ENCODE data around the gene LASP1NB.

DNA sequence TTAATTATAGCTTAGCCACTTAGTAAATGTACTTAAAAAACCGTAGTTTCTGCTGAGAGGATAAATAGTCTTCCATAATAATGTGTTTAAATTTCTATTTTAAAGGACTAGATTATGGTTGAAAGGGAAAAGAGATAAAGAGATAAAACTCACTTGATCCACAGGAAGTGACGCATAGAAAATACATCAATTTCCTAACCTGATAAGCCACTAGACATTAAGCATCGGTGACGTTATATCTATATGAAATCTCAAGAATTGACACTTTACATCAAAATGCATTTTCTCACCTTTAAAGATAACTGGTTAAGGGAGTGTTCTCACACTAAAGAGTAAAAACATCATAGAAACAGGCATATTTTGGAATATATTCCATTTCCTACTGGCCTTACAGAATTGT lies 36.0 kb downstream of the LASP1NB start:
- no peak for TF ChIP-seq TOX (CRISPR knock-in tag; IDR thresholded peaks at IDR 0.05; ENCODE audit: borderline replicate concordance)
- no peak for TF ChIP-seq ZFP3 (CRISPR knock-in tag; IDR thresholded peaks at IDR 0.05)
- TF ChIP-seq, protein P1, sequence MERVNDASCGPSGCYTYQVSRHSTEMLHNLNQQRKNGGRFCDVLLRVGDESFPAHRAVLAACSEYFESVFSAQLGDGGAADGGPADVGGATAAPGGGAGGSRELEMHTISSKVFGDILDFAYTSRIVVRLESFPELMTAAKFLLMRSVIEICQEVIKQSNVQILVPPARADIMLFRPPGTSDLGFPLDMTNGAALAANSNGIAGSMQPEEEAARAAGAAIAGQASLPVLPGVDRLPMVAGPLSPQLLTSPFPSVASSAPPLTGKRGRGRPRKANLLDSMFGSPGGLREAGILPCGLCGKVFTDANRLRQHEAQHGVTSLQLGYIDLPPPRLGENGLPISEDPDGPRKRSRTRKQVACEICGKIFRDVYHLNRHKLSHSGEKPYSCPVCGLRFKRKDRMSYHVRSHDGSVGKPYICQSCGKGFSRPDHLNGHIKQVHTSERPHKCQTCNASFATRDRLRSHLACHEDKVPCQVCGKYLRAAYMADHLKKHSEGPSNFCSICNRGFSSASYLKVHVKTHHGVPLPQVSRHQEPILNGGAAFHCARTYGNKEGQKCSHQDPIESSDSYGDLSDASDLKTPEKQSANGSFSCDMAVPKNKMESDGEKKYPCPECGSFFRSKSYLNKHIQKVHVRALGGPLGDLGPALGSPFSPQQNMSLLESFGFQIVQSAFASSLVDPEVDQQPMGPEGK (CRISPR knock-in tag; IDR thresholded peaks at IDR 0.05; ENCODE audit: borderline replicate concordance) = no peak
- no peak for TF ChIP-seq RARB (CRISPR knock-in tag; IDR thresholded peaks at IDR 0.05)
- no peak for TF ChIP-seq GLIS3 (CRISPR knock-in tag; IDR thresholded peaks at IDR 0.05)
- no peak for TF ChIP-seq ZFP30 (CRISPR knock-in tag; IDR thresholded peaks at IDR 0.05)
- TF ChIP-seq, protein P2, sequence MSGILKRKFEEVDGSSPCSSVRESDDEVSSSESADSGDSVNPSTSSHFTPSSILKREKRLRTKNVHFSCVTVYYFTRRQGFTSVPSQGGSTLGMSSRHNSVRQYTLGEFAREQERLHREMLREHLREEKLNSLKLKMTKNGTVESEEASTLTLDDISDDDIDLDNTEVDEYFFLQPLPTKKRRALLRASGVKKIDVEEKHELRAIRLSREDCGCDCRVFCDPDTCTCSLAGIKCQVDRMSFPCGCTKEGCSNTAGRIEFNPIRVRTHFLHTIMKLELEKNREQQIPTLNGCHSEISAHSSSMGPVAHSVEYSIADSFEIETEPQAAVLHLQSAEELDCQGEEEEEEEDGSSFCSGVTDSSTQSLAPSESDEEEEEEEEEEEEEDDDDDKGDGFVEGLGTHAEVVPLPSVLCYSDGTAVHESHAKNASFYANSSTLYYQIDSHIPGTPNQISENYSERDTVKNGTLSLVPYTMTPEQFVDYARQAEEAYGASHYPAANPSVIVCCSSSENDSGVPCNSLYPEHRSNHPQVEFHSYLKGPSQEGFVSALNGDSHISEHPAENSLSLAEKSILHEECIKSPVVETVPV (CRISPR knock-in tag; IDR thresholded peaks at IDR 0.05) = no peak
- TF ChIP-seq, protein P3, sequence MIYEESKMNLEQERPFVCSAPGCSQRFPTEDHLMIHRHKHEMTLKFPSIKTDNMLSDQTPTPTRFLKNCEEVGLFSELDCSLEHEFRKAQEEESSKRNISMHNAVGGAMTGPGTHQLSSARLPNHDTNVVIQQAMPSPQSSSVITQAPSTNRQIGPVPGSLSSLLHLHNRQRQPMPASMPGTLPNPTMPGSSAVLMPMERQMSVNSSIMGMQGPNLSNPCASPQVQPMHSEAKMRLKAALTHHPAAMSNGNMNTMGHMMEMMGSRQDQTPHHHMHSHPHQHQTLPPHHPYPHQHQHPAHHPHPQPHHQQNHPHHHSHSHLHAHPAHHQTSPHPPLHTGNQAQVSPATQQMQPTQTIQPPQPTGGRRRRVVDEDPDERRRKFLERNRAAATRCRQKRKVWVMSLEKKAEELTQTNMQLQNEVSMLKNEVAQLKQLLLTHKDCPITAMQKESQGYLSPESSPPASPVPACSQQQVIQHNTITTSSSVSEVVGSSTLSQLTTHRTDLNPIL (CRISPR knock-in tag; IDR thresholded peaks at IDR 0.05; ENCODE audit: low read depth) = no peak
- TF ChIP-seq ZNF8 (CRISPR knock-in tag; IDR thresholded peaks at IDR 0.05) = no peak
- no peak for TF ChIP-seq ARNTL (CRISPR knock-in tag; IDR thresholded peaks at IDR 0.05; ENCODE audit: borderline replicate concordance, low read depth)
- no peak for TF ChIP-seq SNAI2 (CRISPR knock-in tag; IDR thresholded peaks at IDR 0.05)
- TF ChIP-seq, protein P4, sequence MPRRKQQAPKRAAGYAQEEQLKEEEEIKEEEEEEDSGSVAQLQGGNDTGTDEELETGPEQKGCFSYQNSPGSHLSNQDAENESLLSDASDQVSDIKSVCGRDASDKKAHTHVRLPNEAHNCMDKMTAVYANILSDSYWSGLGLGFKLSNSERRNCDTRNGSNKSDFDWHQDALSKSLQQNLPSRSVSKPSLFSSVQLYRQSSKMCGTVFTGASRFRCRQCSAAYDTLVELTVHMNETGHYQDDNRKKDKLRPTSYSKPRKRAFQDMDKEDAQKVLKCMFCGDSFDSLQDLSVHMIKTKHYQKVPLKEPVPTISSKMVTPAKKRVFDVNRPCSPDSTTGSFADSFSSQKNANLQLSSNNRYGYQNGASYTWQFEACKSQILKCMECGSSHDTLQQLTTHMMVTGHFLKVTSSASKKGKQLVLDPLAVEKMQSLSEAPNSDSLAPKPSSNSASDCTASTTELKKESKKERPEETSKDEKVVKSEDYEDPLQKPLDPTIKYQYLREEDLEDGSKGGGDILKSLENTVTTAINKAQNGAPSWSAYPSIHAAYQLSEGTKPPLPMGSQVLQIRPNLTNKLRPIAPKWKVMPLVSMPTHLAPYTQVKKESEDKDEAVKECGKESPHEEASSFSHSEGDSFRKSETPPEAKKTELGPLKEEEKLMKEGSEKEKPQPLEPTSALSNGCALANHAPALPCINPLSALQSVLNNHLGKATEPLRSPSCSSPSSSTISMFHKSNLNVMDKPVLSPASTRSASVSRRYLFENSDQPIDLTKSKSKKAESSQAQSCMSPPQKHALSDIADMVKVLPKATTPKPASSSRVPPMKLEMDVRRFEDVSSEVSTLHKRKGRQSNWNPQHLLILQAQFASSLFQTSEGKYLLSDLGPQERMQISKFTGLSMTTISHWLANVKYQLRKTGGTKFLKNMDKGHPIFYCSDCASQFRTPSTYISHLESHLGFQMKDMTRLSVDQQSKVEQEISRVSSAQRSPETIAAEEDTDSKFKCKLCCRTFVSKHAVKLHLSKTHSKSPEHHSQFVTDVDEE (CRISPR knock-in tag; IDR thresholded peaks at IDR 0.05) = no peak
